WI38 (cell line): ENCODE data around the gene CTNND1.

ENCODE experiments used
- H3K4me3 ChIP-seq: 2 replicates; pipeline ENCODE4 v1.5.1; 2011; ENCODE audit warnings: low read depth, mild to moderate bottlenecking, control low read depth, low read length
- CTCF ChIP-seq: IDR thresholded peaks from 2 replicates; pipeline ENCODE4 v1.5.1; 2012; ENCODE audit warnings: low read depth, mild to moderate bottlenecking, control low read depth, low read length

The CTNND1 gene

GRCh38 chr11:57773026-57773598 is 11.5 kb downstream of the CTNND1 start:
- H3K4me3 ChIP-seq: no peak overlapping the region
- no peak for TF ChIP-seq CTCF

GRCh38 chr11:57775491-57775890 is 13.9 kb downstream of the CTNND1 start:
- H3K4me3 ChIP-seq: peak overlapping the region; percentile 11
- no peak for TF ChIP-seq CTCF

GRCh38 chr11:57776031-57776521 is 14.5 kb downstream of the CTNND1 start:
- TF ChIP-seq CTCF: no peak

GRCh38 chr11:57776577-57777210 is 15.1 kb downstream of the CTNND1 start:
- no peak overlapping the region for H3K4me3 ChIP-seq
- no peak for TF ChIP-seq CTCF

More at GRCh38 chr11:57776031-57776521, 14.5 kb downstream of the CTNND1 start:
- H3K4me3 ChIP-seq: peak overlapping the region; percentile 11

- TF ChIP-seq CTCF: no peak
- peak overlapping the region; percentile 42 for H3K4me3 ChIP-seq
Measured at GRCh38 chr11:57777969-57778317, 16.3 kb downstream of the CTNND1 start.

- no peak for TF ChIP-seq CTCF
- H3K4me3 ChIP-seq: peak overlapping the region; percentile 42
Measured at GRCh38 chr11:57778318-57779037, 16.9 kb downstream of the CTNND1 start.

- no peak for TF ChIP-seq CTCF
- H3K4me3 ChIP-seq: no peak overlapping the region
Measured at GRCh38 chr11:57779276-57779675, 17.7 kb downstream of the CTNND1 start.
